ENCODE measurements around the gene B3GLCT.

The B3GLCT gene

DNA sequence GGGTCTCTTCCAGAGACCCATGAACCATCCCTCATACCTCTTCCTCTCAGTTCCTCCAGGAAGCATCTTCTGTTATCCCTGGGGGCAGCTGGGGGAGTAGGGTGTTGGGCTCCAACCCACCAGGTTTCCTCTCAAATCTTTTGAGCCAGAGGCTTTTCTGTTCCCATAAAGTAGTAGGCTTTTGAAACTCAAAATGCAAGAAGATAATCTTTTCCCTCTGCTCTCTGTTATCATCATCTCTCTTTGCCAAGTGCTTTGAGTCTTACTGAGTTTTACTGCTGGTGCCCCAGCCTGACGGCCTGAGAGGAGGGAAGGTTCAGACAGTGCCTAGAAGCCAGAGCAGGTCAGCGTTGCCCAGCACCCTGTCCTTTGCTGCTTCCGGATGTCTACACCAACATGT is 157.2 kb downstream of the B3GLCT start:
- Mint-ChIP-seq H3K9me3 (ENCODE audit: low read depth) (peaks cover 14% of the 10 kb centered on the region), H3K27ac (no peak overlapping the region), H3K4me3 (no peak overlapping the region), H3K27me3 (peaks cover 6% of the 10 kb centered on the region), H3K36me3 (no peaks in the 10 kb centered on the region), H3K4me1 (ENCODE audit: low read depth) (no peaks in the 10 kb centered on the region)

DNA sequence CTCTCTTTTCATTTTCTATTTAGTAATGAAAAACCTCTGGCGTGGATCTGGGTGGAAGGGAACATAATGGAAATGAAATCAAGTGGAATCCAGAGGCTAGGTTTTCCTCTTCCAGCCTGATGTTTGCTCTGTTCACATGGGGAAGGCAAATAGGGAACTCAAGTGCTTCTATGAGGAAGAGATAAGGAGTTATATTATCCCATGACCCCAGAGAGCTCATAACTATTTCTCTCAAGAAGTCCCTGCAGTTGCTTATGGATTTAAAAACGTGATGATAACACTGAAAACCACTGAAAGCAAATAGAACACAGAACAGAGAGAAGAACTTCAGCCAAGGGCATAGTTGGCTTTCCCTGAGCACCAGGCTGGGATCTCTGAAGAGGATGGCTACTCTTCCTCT is 157.8 kb downstream of the B3GLCT start:
- peaks cover 14% of the 10 kb centered on the region for H3K9me3 Mint-ChIP-seq (ENCODE audit: low read depth)
- no peak overlapping the region for H3K4me3 Mint-ChIP-seq
- H3K4me1 Mint-ChIP-seq (ENCODE audit: low read depth): no peaks in the 10 kb centered on the region
- H3K27ac Mint-ChIP-seq: no peak overlapping the region
- H3K27me3 Mint-ChIP-seq: peaks cover 6% of the 10 kb centered on the region
- no peaks in the 10 kb centered on the region for H3K36me3 Mint-ChIP-seq

DNA sequence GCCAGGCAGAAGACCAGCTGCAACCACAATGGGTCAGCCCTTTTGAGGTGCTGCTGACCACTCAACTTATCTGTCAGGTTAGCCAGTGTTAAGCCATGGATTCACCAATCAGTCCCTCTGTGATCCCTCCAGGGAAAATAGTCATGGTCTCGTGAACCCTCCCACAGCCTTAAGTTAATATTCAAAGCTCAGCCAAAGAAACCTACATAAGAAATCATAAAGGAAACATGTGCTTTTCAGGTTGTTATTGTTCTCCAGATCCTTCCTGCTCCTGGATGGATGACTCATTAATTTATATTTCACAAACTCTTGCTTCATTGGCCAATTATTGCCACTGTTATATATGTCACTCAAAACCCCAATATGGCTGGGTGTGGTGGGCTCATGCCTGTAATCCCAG is 161.9 kb downstream of the B3GLCT start:
- Mint-ChIP-seq H3K4me1 (ENCODE audit: low read depth) (no peaks in the 10 kb centered on the region), H3K27ac (no peak overlapping the region), H3K27me3 (peaks cover 2% of the 10 kb centered on the region), H3K36me3 (no peaks in the 10 kb centered on the region), H3K4me3 (no peak overlapping the region), H3K9me3 (ENCODE audit: low read depth) (no peaks in the 10 kb centered on the region)

DNA sequence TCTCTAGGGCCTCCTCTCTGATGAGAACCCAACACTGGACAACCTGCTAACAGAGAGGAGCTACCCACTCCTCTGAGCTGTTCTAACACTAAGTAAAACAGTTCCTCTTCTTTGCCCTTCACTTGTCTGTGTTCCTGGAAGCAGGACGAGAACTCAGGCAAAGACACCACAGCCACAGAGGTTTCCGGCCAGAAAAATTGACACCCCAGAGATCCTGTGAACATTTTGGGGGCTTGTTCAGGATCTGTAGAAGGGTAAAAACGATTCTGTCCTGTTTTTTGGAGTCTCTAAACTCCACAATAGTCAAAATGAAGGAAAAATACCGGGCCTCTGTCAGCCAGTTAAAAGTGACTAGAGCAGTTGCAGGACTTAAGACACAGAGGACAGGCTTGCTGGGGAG is 165.9 kb downstream of the B3GLCT start:
- no peak overlapping the region for H3K4me3 Mint-ChIP-seq
- H3K36me3 Mint-ChIP-seq: no peaks in the 10 kb centered on the region
- no peaks in the 10 kb centered on the region for H3K4me1 Mint-ChIP-seq (ENCODE audit: low read depth)
- H3K27ac Mint-ChIP-seq: no peak overlapping the region
- no peaks in the 10 kb centered on the region for H3K9me3 Mint-ChIP-seq (ENCODE audit: low read depth)
- H3K27me3 Mint-ChIP-seq: peaks cover 4% of the 10 kb centered on the region

DNA sequence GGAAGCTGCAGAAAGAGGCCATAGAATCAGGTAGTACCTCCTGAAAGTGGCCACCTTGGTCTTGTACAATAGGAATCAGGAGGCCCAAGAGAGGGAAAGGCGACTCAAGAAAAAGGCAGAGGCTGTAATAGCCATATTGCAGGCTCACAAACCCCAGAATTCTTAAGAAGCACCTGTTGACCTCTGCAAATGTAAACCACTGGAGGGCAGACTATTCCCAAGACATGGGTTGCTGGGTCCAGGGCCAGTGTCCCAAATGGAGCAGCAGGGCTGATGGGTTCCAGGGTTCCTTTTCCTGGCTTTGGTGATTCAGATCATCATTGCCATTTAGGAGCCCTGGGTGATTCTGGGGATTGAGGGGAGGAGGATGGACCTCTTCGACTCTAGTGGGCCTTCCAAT is 167.6 kb downstream of the B3GLCT start:
- Mint-ChIP-seq H3K4me3 (no peak overlapping the region), H3K9me3 (ENCODE audit: low read depth) (no peaks in the 10 kb centered on the region), H3K4me1 (ENCODE audit: low read depth) (no peaks in the 10 kb centered on the region), H3K36me3 (no peaks in the 10 kb centered on the region), H3K27ac (no peak overlapping the region), H3K27me3 (peaks cover 2% of the 10 kb centered on the region)

DNA sequence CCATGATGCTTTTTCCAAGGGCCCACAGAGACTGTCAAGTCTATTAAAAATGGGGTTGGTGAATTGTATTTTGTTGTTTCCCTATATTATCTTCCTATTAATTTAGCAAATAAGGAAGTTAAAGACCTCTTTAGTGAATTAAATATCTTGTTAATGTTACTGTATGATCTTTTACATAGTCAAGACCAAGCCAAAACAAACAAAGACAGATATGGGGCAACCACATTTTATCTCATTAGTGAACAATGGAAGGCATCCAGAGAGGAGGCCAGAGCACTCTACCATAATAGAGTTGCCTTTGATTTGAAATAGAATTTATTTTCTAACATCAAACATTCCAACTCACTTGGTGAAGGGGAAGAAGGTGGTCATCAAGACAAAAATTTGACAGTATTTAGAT is 169.4 kb downstream of the B3GLCT start:
- Mint-ChIP-seq H3K9me3 (ENCODE audit: low read depth) (no peaks in the 10 kb centered on the region), H3K27ac (no peak overlapping the region), H3K27me3 (peaks cover 3% of the 10 kb centered on the region), H3K36me3 (no peaks in the 10 kb centered on the region), H3K4me3 (no peak overlapping the region), H3K4me1 (ENCODE audit: low read depth) (no peaks in the 10 kb centered on the region)

DNA sequence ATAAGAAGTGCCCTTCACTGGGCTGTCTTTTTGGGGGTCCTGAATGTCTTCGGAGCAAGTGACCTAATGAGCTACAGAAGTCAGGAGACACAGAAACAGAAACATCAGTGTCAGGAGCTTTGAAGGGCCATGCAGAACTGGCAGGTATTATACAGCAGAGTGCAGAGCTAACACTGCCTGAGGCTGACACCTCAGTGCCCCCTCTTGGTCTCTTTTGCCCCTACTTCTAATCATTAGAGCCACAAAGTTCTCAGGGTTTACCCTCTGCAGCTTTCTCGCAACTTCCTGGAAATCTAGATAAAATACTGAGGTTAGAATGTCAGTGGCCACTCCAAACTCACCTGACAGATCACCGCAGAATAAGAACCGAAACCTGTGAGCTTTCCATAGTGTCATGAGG is 172.7 kb downstream of the B3GLCT start:
- H3K36me3 Mint-ChIP-seq: no peaks in the 10 kb centered on the region
- no peak overlapping the region for H3K27ac Mint-ChIP-seq
- no peak overlapping the region for H3K4me3 Mint-ChIP-seq
- no peaks in the 10 kb centered on the region for H3K9me3 Mint-ChIP-seq (ENCODE audit: low read depth)
- H3K27me3 Mint-ChIP-seq: peaks cover 8% of the 10 kb centered on the region
- no peaks in the 10 kb centered on the region for H3K4me1 Mint-ChIP-seq (ENCODE audit: low read depth)

DNA sequence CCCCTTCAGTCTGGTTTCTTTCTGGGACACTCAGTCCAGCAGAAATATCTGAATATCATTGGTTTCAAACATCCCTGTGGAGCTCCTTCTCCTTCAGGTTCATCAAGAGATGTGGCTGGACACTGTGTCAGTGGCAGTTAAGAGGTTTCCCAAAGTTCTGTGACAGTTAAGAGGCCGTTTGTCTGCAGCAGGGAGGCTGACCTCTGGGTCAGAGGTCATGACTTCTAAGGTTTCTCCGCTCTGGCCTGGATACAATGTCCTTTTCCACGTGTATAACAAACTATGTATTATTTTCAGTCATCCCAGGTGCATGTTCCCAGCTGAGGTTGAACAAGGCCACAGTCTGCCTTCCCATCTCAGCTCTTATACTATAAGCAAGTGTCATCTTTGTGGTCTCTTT is 174.9 kb downstream of the B3GLCT start:
- no peaks in the 10 kb centered on the region for H3K4me1 Mint-ChIP-seq (ENCODE audit: low read depth)
- H3K36me3 Mint-ChIP-seq: no peaks in the 10 kb centered on the region
- peaks cover 7% of the 10 kb centered on the region for H3K27me3 Mint-ChIP-seq
- no peak overlapping the region for H3K27ac Mint-ChIP-seq
- H3K4me3 Mint-ChIP-seq: no peak overlapping the region
- no peaks in the 10 kb centered on the region for H3K9me3 Mint-ChIP-seq (ENCODE audit: low read depth)

DNA sequence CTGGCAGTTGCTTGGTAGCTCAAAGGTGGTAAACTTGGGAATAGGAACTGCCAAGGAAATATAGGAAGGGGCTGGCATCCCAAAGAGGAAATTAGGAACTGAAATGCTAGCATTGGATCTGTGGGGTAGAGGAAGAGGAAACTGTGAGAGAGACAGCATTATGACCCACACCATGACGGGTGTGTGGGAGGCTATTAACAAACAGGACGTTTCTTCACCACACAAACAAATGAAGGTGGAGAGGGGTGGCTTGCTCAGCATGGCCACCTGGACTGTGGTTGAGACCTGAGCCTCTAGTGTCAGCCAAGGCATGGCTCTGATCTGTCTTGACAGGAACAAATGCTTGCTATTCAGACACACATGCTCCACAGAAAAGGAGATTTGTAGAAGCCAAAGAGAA is 178.2 kb downstream of the B3GLCT start:
- Mint-ChIP-seq H3K27ac (no peak overlapping the region), H3K27me3 (peaks cover 11% of the 10 kb centered on the region), H3K36me3 (no peaks in the 10 kb centered on the region), H3K4me3 (no peak overlapping the region), H3K4me1 (ENCODE audit: low read depth) (no peaks in the 10 kb centered on the region), H3K9me3 (ENCODE audit: low read depth) (peaks cover 3% of the 10 kb centered on the region)

DNA sequence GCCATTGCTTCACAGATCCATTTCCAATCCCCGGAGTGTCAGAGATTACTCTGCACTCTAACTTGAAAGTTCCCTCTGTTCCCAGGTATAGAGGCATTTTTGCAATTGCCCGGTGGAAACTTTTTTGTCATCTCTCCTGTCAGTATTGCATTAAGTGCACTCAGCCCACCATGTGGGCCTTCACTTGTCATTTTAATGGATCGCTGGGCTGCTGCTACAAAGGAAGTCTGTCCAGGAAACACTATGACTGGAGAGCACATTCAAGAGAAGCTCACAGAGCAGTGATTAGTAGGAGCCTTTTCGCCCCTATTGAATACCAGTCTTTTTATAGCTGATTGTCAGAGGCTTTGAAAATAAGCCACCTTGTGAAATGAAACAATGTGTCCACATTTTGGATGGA is 180.9 kb downstream of the B3GLCT start:
- Mint-ChIP-seq H3K27ac (no peak overlapping the region), H3K4me3 (no peak overlapping the region), H3K9me3 (ENCODE audit: low read depth) (peaks cover 5% of the 10 kb centered on the region), H3K36me3 (no peaks in the 10 kb centered on the region), H3K27me3 (peaks cover 7% of the 10 kb centered on the region), H3K4me1 (ENCODE audit: low read depth) (no peaks in the 10 kb centered on the region)

Measured in activated naive CD8-positive, alpha-beta T cell (primary cell).